ENCODE results near the gene MS4A1. TPM values are rescaled to one million over a fixed set of nuclear protein-coding genes. Genes with fewer than 3 reads are reported as not detected.
"Not testable (repeated sequence)": the region's sequence is repeated elsewhere in the genome, so short reads cannot be mapped to it uniquely, and the experiment has no call there.

Gene MS4A1
- polyA plus RNA-seq, 4 donors: 0.29 to 0.69 (median 0.48) TPM

DNA sequence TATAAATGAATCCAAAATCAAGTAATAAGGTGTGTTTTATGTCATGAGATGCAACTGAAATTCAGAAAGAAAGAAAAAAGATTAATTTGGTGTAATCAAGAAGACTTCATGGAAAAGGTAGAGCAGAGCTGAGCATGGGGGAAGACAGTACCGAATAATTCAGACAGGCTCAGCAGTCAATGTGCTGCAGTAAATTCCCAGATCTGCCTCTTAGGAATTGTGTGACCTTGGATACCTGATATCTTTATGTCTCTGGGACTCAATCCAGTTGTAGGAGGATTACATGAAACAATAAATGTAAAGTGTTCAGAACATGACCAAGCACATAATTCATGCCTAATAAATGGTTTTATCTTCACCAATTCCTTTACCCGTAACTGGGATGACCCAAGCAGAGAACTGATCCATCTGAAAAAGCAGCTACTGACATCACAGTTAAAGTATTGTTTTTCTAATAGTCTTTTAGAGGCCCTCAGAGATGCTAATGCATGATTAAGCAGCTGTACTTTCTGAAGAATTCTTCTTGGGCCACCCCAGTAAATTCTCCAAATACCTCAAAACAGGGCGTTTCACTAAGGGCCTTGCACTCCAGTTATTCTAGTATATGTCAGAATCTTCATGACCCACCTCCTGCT lies 44.7 kb downstream of the MS4A1 start:
- DNase-seq (ENCODE audit: low read depth in 4 of 4, low spot score in 3 of 4): no peak

DNA sequence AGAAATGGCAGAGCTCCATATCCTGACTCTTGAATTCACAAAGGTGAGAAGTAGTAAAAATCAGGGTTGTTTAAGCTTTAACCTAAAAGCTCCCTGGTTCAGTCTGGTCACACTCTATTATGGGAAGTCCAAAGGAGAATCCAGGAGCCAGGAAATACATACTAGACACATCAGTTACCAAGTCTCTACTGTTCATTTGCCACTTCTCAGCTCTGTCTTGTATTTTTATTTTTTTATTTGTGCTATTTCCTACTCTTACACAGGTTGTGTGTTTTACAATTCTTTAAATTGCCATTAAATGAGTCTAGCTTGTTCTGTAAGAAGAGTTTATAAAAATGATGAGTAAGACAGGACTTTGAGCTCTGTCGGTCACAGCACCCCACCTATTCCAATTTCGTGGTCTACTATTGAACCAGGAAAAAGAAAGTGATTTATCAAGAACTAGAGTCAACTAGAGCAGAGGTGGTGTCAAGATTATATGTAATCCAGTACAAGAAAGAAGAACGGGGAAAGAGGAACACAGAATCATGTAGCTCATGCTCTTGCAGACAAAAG lies 46.7 kb downstream of the MS4A1 start:
- DNase-seq (ENCODE audit: low read depth in 4 of 4, low spot score in 3 of 4): no peak

GRCh38 chr11:60504219-60504905 lies 48.7 kb downstream of the MS4A1 start:
- no peak for DNase-seq (ENCODE audit: low read depth in 4 of 4, low spot score in 3 of 4)

- DNase-seq (ENCODE audit: low read depth in 4 of 4, low spot score in 3 of 4): not testable (repeated sequence)
Measured at GRCh38 chr11:60509609-60510008, 54.0 kb downstream of the MS4A1 start.

GRCh38 chr11:60510209-60510608 lies 54.6 kb downstream of the MS4A1 start:
- DNase-seq (ENCODE audit: low read depth in 4 of 4, low spot score in 3 of 4): not testable (repeated sequence)

DNA sequence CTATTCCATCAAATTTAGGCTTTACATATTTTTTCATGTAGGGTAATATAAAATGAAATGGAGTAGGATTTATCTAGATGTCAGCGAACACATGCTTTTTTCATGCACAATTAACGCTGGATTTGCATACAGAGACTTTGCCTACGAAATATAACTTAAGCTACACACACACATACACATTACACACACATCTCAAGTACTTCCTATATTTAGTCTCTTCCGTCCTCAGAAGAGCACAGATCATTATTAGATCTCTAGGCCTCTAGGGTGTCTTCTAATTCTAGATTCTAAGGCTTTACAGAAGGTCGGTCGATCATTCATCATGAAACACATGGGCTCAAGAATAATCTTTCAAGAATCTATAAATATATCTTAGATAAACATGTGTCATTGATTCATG lies 55.7 kb downstream of the MS4A1 start:
- no peak for DNase-seq (ENCODE audit: low read depth in 4 of 4, low spot score in 3 of 4)

GRCh38 chr11:60512651-60513225 lies 57.1 kb downstream of the MS4A1 start:
- DNase-seq (ENCODE audit: low read depth in 4 of 4, low spot score in 3 of 4): no peak

GRCh38 chr11:60513496-60514460 lies 58.1 kb downstream of the MS4A1 start:
- DNase-seq (ENCODE audit: low read depth in 4 of 4, low spot score in 3 of 4): no peak

DNA sequence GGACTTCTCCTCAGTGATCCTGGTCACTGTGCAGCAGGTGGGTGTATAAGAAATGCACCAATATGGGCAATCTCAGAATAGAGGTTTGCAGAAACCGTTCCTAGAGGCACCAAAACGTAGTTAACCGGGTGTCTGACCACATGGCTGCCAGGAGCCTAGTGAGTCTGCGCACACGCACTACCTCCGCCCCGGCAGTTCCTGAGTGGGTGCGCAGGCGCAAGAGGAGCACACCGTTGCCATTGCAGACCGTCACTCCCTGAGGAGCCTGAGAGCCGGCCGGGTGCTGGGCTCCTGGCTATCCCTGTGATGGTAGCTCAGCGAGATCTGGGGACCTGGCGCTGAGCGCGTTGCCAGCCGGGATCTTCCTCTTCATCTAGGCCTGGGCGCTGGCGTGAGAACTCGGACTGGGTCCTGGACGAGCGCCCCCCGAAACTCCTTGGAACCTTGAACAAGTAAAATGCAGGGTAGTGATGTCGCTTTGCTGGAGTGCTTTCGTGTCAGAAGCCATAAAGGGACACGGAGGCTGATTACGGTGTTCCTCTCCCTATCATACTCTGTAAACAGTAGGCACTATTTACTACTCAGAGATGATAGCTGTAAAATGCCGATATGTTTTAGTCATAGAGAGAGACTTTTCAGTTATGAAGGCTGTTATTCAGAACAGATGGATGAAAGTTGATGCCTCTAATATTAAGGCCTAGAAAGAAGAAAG lies 59.7 kb downstream of the MS4A1 start, which contains the start of gene MS4A13:
TSS of gene MS4A13 (plus strand) at position 249 of the 712 bp plus-strand sequence. CDS start 2,692 bp downstream, outside the sequence.
- no peak for DNase-seq (ENCODE audit: low read depth in 4 of 4, low spot score in 3 of 4)

Other genes with a start within 250 kb of the MS4A1 start
- 1 to 10 TPM in 1 of 4 donors, under 1 TPM in 3; 0.64 to 1.2 (median 0.74) TPM for gene MS4A4E, start 212.7 kb upstream of the MS4A1 start, polyA plus RNA-seq (ENCODE audit: insufficient read length in 4 of 4)
- 1 to 10 TPM; 4.4 to 7.5 (median 7.3) TPM for gene MS4A4A, start 175.2 kb upstream of the MS4A1 start, polyA plus RNA-seq (ENCODE audit: insufficient read length in 4 of 4)
- not detected for gene MS4A6E, start 128.6 kb upstream of the MS4A1 start, polyA plus RNA-seq (ENCODE audit: insufficient read length in 4 of 4)
- 1 to 10 TPM; 1.6 to 7.7 (median 5.9) TPM for gene MS4A7, start 77.3 kb upstream of the MS4A1 start, polyA plus RNA-seq (ENCODE audit: insufficient read length in 4 of 4)
- gene MS4A14, start 59.4 kb upstream of the MS4A1 start, polyA plus RNA-seq (ENCODE audit: insufficient read length in 4 of 4): under 1 TPM; 0.13 to 0.23 (median 0.17) TPM
- not detected for gene MS4A5, start 26.3 kb upstream of the MS4A1 start, polyA plus RNA-seq (ENCODE audit: insufficient read length in 4 of 4)
- gene MS4A12, start 36.9 kb downstream of the MS4A1 start, polyA plus RNA-seq (ENCODE audit: insufficient read length in 4 of 4): not detected
- gene MS4A13, start 59.5 kb downstream of the MS4A1 start, polyA plus RNA-seq (ENCODE audit: insufficient read length in 4 of 4): not detected
- not detected for gene MS4A8, start 243.8 kb downstream of the MS4A1 start, polyA plus RNA-seq (ENCODE audit: insufficient read length in 4 of 4)

All from right renal pelvis (tissue), 4 donors.